Vagina (tissue), 2 donors: ENCODE results near the gene LHFPL2.

ENCODE experiments used
- CTCF ChIP-seq, 3 experiments: fragments of 450-650 bp in 2 of 3; fragments of 200-600 bp in 1 of 3; sonication (generic) in 1 of 3; IDR thresholded peaks; one replicate each; pipeline ENCODE4 v1.5.1; 2017 to 2019; ENCODE audit warnings: antibody characterized with exemption in 3 of 3, mild to moderate bottlenecking in 2 of 3, moderate library complexity in 2 of 3
- POLR2A ChIP-seq, 2 donors: fragments of 450-650 bp; IDR thresholded peaks; one replicate each; pipeline ENCODE4 v1.6.1; 2017; ENCODE audit warnings: antibody characterized with exemption in 2 of 2, mild to moderate bottlenecking in 2 of 2, moderate library complexity in 2 of 2
- POLR2AphosphoS5 ChIP-seq, 2 donors: sonication (generic); formaldehyde crosslinking; IDR thresholded peaks; one replicate each; pipeline ENCODE4 v1.9.0; 2017; ENCODE audit warnings: antibody characterized with exemption in 2 of 2, mild to moderate bottlenecking in 2 of 2, low read depth in 1 of 2; ENCODE audit not compliant: insufficient read depth in 1 of 2

DNA sequence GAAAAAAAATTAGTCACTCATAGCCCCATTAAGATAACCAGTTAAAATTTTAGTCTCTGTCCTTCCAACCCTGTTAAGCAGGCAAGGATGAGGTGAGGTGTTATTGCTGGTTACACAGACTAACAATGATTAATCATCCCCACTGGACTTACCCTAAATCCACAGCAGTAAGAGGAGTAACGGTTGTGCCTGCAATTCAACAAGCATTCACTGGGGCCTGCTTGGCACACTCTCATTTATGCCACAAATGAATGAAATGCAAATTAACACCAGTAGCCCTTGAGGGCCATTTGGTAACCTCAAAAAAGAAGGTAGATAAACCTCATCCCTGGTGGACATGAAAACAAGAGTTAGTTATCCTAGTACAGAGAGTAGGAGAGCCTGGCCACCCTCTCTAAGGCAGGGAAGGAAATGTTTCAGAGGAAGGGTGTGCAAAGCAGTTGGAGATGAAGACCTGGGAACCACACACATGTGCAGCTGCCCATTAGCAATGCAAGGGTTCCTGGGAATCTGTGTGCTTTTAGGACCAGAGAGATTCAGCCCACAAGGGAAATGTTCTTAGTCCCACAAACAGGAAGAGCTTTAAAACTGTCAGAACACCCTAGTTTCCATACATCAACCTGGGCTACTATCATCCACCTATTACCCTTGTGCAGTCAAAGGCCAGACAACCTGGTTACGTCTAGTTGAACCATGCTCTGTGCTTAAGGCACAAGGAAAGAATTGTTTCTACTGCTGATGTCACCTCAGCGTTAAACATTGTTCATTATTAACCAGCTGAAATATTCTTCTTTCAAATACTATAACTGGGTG lies 7.7 kb downstream of the LHFPL2 start:
- TF ChIP-seq CTCF (IDR thresholded peaks at IDR 0.05) (no peak), POLR2AphosphoS5 (IDR thresholded peaks at IDR 0.05; ENCODE audit: insufficient read depth in 1 of 2, low read depth in 1 of 2) (no peak), POLR2A (IDR thresholded peaks at IDR 0.05) (no peak)
